ENCODE results near the gene MOB3A. TPM values are rescaled to one million over a fixed set of nuclear protein-coding genes. Genes with fewer than 3 reads are reported as not detected.

MOB3A gene
- total RNA-seq, 1 donor, result 36.7 TPM

DNA sequence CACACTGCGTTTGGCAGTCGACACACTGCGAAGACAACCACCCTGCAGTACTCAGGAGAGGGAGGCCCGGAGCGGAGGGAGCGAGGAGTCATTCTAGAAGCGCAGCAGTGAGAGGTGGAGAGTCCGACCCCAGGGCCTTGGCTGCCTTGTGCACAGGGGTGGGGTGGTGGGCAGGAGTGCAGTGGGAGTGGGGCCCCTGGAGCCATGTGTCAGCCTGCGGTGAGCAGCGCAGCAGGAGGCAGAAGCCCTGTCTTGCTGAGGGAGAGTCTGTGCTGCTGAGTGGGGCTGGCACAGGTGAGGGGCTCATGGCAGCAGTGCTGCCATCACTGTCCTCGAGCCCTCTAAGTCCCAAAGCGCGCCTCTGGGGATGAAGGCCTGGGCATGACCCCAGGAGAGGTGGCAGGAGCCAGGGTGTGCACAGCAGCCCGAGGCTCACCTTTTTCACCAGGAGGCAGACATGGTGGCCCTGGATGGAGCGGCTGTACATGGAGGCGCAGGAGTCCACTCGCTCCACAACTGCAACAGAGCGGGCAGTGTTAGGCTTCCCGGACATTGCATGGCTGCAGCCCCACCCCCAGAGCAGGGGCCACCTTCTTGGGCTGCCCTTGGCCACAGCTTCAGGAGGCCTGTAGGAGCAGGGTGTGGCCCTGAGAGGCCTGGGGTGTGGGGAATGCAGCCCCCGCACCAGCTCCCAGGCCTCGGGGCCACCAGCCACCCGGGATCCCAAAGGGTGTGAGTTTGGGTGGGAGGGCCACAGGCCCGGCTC is 12.3 kb upstream of the MOB3A start:
- no peak for DNase-seq (ENCODE audit: low read depth)

GRCh38 chr19:2103045-2103707 is 7.0 kb upstream of the MOB3A start:
- no peak overlapping the region for H3K4me3 ChIP-seq (ENCODE audit: low read depth, low read length)
- DNase-seq (ENCODE audit: low read depth), result no peak
- TF ChIP-seq, protein P1, sequence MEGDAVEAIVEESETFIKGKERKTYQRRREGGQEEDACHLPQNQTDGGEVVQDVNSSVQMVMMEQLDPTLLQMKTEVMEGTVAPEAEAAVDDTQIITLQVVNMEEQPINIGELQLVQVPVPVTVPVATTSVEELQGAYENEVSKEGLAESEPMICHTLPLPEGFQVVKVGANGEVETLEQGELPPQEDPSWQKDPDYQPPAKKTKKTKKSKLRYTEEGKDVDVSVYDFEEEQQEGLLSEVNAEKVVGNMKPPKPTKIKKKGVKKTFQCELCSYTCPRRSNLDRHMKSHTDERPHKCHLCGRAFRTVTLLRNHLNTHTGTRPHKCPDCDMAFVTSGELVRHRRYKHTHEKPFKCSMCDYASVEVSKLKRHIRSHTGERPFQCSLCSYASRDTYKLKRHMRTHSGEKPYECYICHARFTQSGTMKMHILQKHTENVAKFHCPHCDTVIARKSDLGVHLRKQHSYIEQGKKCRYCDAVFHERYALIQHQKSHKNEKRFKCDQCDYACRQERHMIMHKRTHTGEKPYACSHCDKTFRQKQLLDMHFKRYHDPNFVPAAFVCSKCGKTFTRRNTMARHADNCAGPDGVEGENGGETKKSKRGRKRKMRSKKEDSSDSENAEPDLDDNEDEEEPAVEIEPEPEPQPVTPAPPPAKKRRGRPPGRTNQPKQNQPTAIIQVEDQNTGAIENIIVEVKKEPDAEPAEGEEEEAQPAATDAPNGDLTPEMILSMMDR (IDR thresholded peaks at IDR 0.05; ENCODE audit: insufficient read depth, low read depth, low read length), result no peak

More for the DNA sequence above, 12.3 kb upstream of the MOB3A start:
- TF ChIP-seq, protein P1 (IDR thresholded peaks at IDR 0.05; ENCODE audit: insufficient read depth, low read depth, low read length), result no peak
- no peak overlapping the region for H3K4me3 ChIP-seq (ENCODE audit: low read depth, low read length)

GRCh38 chr19:2101417-2102335 is 5.5 kb upstream of the MOB3A start:
- no peak for DNase-seq (ENCODE audit: low read depth)
- TF ChIP-seq, protein P1 (IDR thresholded peaks at IDR 0.05; ENCODE audit: insufficient read depth, low read depth, low read length), result no peak
- no peak overlapping the region for H3K4me3 ChIP-seq (ENCODE audit: low read depth, low read length)

GRCh38 chr19:2100719-2101061 is 4.6 kb upstream of the MOB3A start:
- no peak overlapping the region for H3K4me3 ChIP-seq (ENCODE audit: low read depth, low read length)
- no peak for DNase-seq (ENCODE audit: low read depth)
- TF ChIP-seq, protein P1 (IDR thresholded peaks at IDR 0.05; ENCODE audit: insufficient read depth, low read depth, low read length), result no peak

GRCh38 chr19:2099937-2100718 is 4.0 kb upstream of the MOB3A start:
- TF ChIP-seq, protein P1 (IDR thresholded peaks at IDR 0.05; ENCODE audit: insufficient read depth, low read depth, low read length), result no peak
- no peak for DNase-seq (ENCODE audit: low read depth)
- no peak overlapping the region for H3K4me3 ChIP-seq (ENCODE audit: low read depth, low read length)

- TF ChIP-seq, protein P1 (IDR thresholded peaks at IDR 0.05; ENCODE audit: insufficient read depth, low read depth, low read length), result no peak
- H3K4me3 ChIP-seq (ENCODE audit: low read depth, low read length), result no peak overlapping the region
- DNase-seq (ENCODE audit: low read depth), result no peak
These were observed 3.0 kb upstream of the MOB3A start for GRCh38 chr19:2099054-2099501.

Data from fibroblast of villous mesenchyme (primary cell).